RWPE1 (cell line): ENCODE data around the gene HIGD1C.
"Not testable (repeated sequence)": the region's sequence is repeated elsewhere in the genome, so short reads cannot be mapped to it uniquely, and the experiment has no call there.

Experiments
- CTCF ChIA-PET: fragments of 350-600 bp; sonication (Branson Sonifier 250); formaldehyde crosslinking; extraction: SDS; loops from one replicate; lab custom pipeline; 2021; lab: Yijun Ruan, JAX
- POLR2A ChIA-PET: fragments of 400-600 bp; formaldehyde crosslinking; extraction: SDS; loops from one replicate; lab custom pipeline; 2020; ENCODE audit warnings: antibody characterized with exemption; ENCODE audit not compliant: low non-redundant PET; lab: Yijun Ruan, JAX
- DNase-seq: peaks from one replicate; pipeline ENCODE4 v3.0.0; 2012; ENCODE audit warnings: low spot score
- H3K27ac ChIP-seq: fragments of 450-650 bp; 2 replicates; pipeline ENCODE4 v1.5.1; 2017
- TF ChIP-seq, protein P1 (sequence below): fragments of 450-650 bp; conservative IDR thresholded peaks from 2 replicates; pipeline ENCODE4 v1.5.1; 2017; ENCODE audit warnings: low read depth, mild to moderate bottlenecking

HIGD1C gene

GRCh38 chr12:50952510-50952909 lies at the start of gene HIGD1C:
Gene HIGD1C (plus strand): TSS chr12:50952544. CDS start chr12:50953999, 1,455 bp downstream.
- no peak within 1 kb of the TSS for H3K27ac ChIP-seq
- DNase-seq = no peak
- ChIA-PET POLR2A (no interaction called here), CTCF (no interaction called here)
- TF ChIP-seq, protein P1, sequence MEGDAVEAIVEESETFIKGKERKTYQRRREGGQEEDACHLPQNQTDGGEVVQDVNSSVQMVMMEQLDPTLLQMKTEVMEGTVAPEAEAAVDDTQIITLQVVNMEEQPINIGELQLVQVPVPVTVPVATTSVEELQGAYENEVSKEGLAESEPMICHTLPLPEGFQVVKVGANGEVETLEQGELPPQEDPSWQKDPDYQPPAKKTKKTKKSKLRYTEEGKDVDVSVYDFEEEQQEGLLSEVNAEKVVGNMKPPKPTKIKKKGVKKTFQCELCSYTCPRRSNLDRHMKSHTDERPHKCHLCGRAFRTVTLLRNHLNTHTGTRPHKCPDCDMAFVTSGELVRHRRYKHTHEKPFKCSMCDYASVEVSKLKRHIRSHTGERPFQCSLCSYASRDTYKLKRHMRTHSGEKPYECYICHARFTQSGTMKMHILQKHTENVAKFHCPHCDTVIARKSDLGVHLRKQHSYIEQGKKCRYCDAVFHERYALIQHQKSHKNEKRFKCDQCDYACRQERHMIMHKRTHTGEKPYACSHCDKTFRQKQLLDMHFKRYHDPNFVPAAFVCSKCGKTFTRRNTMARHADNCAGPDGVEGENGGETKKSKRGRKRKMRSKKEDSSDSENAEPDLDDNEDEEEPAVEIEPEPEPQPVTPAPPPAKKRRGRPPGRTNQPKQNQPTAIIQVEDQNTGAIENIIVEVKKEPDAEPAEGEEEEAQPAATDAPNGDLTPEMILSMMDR = no peak

DNA sequence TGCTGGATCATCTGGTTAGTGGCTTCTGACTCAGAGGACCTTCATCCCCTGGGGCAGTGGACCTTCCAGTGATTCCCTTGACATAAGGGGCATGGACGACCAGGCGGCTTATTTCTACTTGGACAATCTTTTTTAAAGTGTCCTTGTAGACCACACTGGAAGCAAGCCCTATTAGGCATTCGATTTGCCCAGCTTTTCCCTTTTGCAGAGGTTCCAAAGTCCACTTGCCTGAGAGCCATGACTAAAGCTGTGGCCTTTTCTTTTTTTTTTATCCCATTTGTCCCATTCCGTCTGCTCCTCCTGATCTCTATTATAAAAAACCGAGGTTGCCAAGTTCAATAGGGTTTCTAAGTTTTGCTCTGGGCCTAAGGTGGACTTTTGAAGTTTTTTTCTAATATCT lies 43.9 kb upstream of the HIGD1C start:
- CTCF ChIA-PET, POLR2A ChIA-PET, DNase-seq, H3K27ac ChIP-seq: not testable (repeated sequence)

GRCh38 chr12:50912361-50912760 lies 40.0 kb upstream of the HIGD1C start:
- POLR2A ChIA-PET, DNase-seq, H3K27ac ChIP-seq, CTCF ChIA-PET: not testable (repeated sequence)

- ChIA-PET CTCF (interaction anchor here (0.5 kb wide), 1 partner anchor 9 kb away, joined by 3 read pairs; no protein-coding TSS in a partner anchor), POLR2A (no interaction called here)
- DNase-seq = no peak
- H3K27ac ChIP-seq = no peak overlapping the region
- TF ChIP-seq, protein P1 = no peak
Observed at GRCh38 chr12:50913224-50913623, 39.1 kb upstream of the HIGD1C start.

DNA sequence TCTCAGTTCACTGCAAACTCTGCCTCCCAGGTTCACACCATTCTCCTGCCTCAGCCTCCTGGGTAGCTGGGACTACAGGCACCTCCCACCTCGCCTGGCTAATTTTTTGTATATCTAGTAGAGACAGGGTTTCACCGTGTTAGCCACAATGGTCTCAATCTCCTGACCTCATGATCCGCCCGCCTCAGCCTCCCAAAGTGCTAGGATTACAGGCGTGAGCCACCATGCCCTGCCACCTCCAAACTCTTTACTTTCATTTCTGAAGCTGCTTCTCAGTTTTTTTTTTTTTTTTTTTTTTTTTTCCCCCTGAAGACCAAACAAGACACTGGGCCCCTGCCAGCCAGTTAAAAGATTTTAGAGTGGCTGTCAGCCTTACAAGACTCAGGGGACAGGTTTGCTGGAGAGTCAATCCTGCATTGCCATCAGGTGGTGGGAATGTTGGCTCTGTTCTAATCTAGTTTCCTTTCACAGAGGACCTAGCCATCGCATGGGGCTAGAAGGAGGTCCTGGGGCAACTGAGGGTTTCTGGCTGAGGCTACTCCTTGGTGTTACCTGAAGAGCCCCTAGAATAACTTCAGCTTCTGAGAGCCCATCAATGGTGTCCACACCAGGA lies 37.4 kb upstream of the HIGD1C start:
- TF ChIP-seq, protein P1 = no peak
- CTCF ChIA-PET = no interaction called here
- H3K27ac ChIP-seq = no peak overlapping the region
- DNase-seq = no peak
- POLR2A ChIA-PET = no interaction called here

- ChIA-PET CTCF (no interaction called here), POLR2A (no interaction called here)
- no peak overlapping the region for H3K27ac ChIP-seq
- DNase-seq = no peak
- TF ChIP-seq, protein P1 = no peak
Observed at GRCh38 chr12:50916292-50916691, 36.1 kb upstream of the HIGD1C start.

GRCh38 chr12:50918584-50919316 lies 33.6 kb upstream of the HIGD1C start:
- H3K27ac ChIP-seq = no peak overlapping the region
- ChIA-PET POLR2A (no interaction called here), CTCF (no interaction called here)
- no peak for DNase-seq
- TF ChIP-seq, protein P1 = no peak
